GM12891 (cell line): ENCODE data around the gene TDRD12.
"Not testable (repeated sequence)": the region's sequence is repeated elsewhere in the genome, so short reads cannot be mapped to it uniquely, and the experiment has no call there.

Source experiments
- DNase-seq: peaks from one replicate; pipeline ENCODE4 v3.0.0; 2011; ENCODE audit warnings: low spot score; ENCODE audit not compliant: insufficient read length
- FAIRE-seq: peaks from 2 replicates; lab custom pipeline; 2011; peaks lifted over from hg19 to GRCh38; lab: Jason Lieb, UNC
- PAX5 ChIP-seq: IDR thresholded peaks from 2 replicates; pipeline ENCODE4 v1.6.1; 2011; ENCODE audit warnings: low read length, moderate library complexity, mild to moderate bottlenecking; ENCODE audit not compliant: insufficient read depth, severe bottlenecking
- POLR2A ChIP-seq: IDR thresholded peaks from 2 replicates; pipeline ENCODE4 v1.6.1; 2011; ENCODE audit warnings: low read depth, low read length, control low read depth
- POLR2AphosphoS5 ChIP-seq: IDR thresholded peaks from 2 replicates; pipeline ENCODE4 v1.6.1; 2011; ENCODE audit warnings: low read depth, low read length, control low read depth
- POU2F2 ChIP-seq: IDR thresholded peaks from 2 replicates; pipeline ENCODE4 v1.6.1; 2011; ENCODE audit warnings: low read depth, mild to moderate bottlenecking, control low read depth, low read length, moderate library complexity
- SPI1 ChIP-seq: IDR thresholded peaks from 2 replicates; pipeline ENCODE4 v1.6.1; 2011; ENCODE audit warnings: low read depth, low read length, control low read depth
- TAF1 ChIP-seq: IDR thresholded peaks from 2 replicates; pipeline ENCODE4 v1.6.1; 2011; ENCODE audit warnings: low read depth, low read length, control low read depth

Gene TDRD12

GRCh38 chr19:32828643-32829344 is 109.2 kb downstream of the TDRD12 start:
- DNase-seq (no peak), FAIRE-seq (no peak)
- TF ChIP-seq POLR2A (no peak), POU2F2 (no peak), POLR2AphosphoS5 (no peak), PAX5 (no peak), SPI1 (no peak), TAF1 (no peak)

- no peak for DNase-seq
- FAIRE-seq = no peak
- TF ChIP-seq PAX5 = no peak
Observed at GRCh38 chr19:32829345-32829896, 109.9 kb downstream of the TDRD12 start.

- FAIRE-seq (peak; percentile 9), DNase-seq (no peak)
- peak; percentile 85 for TF ChIP-seq SPI1
- TF ChIP-seq POU2F2 = no peak
Observed at GRCh38 chr19:32830231-32831014, 110.9 kb downstream of the TDRD12 start.

- no peak for FAIRE-seq
- no peak for DNase-seq
- no peak for TF ChIP-seq POU2F2
- no peak for TF ChIP-seq SPI1
- TF ChIP-seq POLR2A = no peak
- TF ChIP-seq POLR2AphosphoS5 = no peak
- no peak for TF ChIP-seq TAF1
- no peak for TF ChIP-seq PAX5
Observed at GRCh38 chr19:32831611-32832010, 112.0 kb downstream of the TDRD12 start.

- FAIRE-seq, DNase-seq: not testable (repeated sequence)
Observed at GRCh38 chr19:32832094-32832493, 112.5 kb downstream of the TDRD12 start.

GRCh38 chr19:32832825-32833224 is 113.3 kb downstream of the TDRD12 start:
- DNase-seq, FAIRE-seq: not testable (repeated sequence)

- not testable (repeated sequence) for DNase-seq, FAIRE-seq
Observed at GRCh38 chr19:32833388-32833787, 113.8 kb downstream of the TDRD12 start.

- FAIRE-seq = no peak
- no peak for TF ChIP-seq PAX5
- TF ChIP-seq TAF1 = no peak
- TF ChIP-seq POU2F2 = no peak
- TF ChIP-seq POLR2A = no peak
- TF ChIP-seq POLR2AphosphoS5 = no peak
- no peak for TF ChIP-seq SPI1
Observed at GRCh38 chr19:32837531-32837930, 118.0 kb downstream of the TDRD12 start.

GRCh38 chr19:32842061-32842460 is 122.5 kb downstream of the TDRD12 start:
- no peak for DNase-seq
- no peak for FAIRE-seq
- no peak for TF ChIP-seq POLR2A
- no peak for TF ChIP-seq POU2F2
- TF ChIP-seq SPI1 = no peak
- TF ChIP-seq PAX5 = no peak
- no peak for TF ChIP-seq POLR2AphosphoS5
- TF ChIP-seq TAF1 = no peak

More at GRCh38 chr19:32837531-32837930, 118.0 kb downstream of the TDRD12 start:
- no peak for DNase-seq

GRCh38 chr19:32843716-32844245 is 124.2 kb downstream of the TDRD12 start:
- DNase-seq (no peak), FAIRE-seq (no peak)
- no peak for TF ChIP-seq POU2F2
- no peak for TF ChIP-seq PAX5
- TF ChIP-seq SPI1 = no peak
- TF ChIP-seq POLR2A = no peak
- no peak for TF ChIP-seq TAF1

GRCh38 chr19:32848035-32848434 is 128.5 kb downstream of the TDRD12 start:
- not testable (repeated sequence) for DNase-seq, FAIRE-seq
